ENCODE data around the gene ZNF514. TPM values are rescaled to one million over a fixed set of nuclear protein-coding genes. Genes with fewer than 3 reads are reported as not detected.

The ZNF514 gene
- total RNA-seq, result 6.9 and 10.1 TPM in 2 replicates

DNA sequence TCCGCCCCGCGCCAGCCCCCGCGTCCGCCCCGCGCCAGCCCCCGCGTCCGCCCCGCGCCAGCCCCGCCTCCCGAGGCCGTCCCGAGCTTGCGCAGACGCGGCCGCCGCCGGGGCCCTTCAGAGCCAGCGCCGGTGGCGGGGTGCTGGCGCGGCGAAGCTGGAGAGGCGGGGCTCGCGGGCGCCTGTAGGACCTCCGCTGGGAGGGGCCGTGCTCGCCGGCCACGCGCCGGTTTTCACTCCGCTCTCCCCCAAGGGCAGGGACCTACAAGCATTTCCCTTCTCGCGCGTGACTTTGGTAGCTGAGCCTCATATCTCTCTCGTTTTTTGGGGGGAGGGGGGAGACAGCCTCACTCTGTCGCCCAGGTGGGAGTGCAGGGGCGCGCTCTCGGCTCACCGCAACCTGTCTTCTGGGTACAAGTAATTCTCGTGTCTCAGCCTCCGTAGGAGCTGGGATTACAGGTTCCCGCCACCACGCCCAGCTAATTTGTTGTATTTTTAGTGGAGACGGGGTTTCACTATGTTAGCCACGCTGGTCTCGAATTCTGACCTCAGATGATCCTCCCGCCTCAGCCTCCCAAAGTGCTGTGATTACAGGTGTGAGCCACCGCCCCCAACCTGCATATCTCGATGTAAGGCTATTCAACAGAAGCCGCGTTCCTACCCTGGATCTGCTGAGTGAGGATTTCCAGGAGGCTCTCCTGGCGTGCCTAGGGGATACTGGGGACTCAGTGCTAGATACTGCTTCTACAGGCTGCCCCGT, at the start of gene ZNF514:
Gene ZNF514 (minus strand): TSS at position 159 of the 760 bp plus-strand sequence. CDS start 6,595 bp downstream, outside the sequence.

GRCh38 chr2:95207111-95207961, 47.7 kb upstream of the ZNF514 start, which contains the start of gene ZNF892:
TSS of gene ZNF892 (plus strand) at chr2:95207521. CDS start at chr2:95207816, 295 bp downstream.

DNA sequence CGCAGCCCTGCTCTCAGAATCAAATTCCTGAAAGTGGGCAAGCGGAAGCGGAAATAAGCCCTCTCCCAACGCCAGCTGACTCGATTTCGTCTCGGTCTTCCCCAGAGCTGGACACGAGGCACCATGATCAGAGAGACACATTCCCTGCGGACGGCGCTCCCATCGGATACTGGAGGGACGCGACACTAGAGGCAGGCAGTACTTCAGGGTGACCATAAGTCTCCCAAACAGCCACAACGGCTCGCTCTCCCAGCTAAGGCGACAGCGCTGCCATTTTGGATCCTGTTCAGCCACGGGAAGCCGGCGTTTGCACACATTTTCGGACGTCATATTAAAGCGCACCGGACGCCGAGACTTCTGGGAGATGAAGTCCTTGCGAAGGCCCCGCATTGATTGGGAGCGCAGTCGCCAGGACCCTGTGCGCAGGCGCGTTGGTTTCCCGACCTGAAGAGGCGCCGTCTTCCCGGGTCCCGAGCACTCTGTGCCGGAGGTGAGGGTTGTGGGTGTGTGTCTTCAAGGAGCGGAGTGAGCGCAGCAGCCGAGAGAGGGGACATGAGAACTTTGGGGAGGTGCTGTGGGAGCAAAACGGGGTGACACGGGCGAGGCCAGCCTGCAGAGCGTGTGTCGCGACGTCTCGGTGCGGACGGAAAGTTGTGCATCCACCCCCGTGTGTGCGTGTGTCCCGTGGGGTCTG, 5.9 kb upstream of the ZNF514 start, which contains the start of gene ZNF2:
Gene ZNF2 (plus strand): TSS at position 439 of the 694 bp plus-strand sequence. CDS start 10,418 bp downstream, outside the sequence.

DNA sequence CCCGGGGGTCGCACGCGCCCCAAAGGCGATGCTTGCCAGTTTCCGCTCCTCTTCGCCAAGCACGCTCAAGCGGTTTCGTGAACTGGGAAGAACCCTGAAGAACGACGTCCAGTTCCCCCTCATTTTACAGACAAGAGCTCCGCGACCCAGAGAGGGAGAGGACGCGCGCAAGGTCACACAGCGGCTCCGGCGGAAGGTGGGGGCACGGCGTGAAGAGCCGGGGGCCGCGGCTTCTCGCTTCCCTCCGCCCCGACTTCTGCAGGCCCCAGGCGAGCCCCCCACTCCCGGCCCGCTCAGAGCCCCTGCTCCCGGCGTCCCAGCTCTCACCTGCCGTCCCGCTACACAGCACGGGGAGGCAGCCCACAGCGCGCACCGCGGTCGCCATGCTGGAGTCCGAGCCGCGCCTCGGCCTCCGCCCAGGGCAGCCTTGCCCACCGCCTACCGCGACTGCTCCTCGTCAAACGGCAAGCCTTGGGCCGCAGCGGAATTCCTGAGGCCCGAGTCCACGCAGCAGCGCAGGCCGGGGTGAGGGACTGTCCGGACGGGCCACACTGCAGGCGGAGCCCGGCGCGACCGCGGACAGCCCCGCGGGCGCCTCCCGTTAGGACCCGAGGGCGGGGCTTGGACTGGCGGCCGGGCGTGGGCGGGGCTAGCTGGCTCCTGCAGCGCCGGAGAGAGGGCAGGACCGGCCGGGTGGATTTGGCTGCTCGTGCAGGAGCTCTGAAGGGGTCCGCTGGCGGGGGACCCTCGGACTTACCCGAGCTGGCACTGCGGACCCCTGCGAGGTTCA, 38.0 kb downstream of the ZNF514 start, which contains the start of gene MRPS5:
Gene MRPS5 (minus strand): TSS at position 402 of the 790 bp plus-strand sequence. CDS start 17 bp downstream, at position 385.

Other genes with a start within 250 kb of the ZNF514 start
- gene MAL, start 134.1 kb downstream of the ZNF514 start, total RNA-seq, result not detected in 2 replicates
- gene MRPS5, start 38.0 kb downstream of the ZNF514 start, total RNA-seq, result 57.3 and 78.5 TPM in 2 replicates
- gene ZNF2, start 6.0 kb upstream of the ZNF514 start, total RNA-seq, result 6.7 and 7.6 TPM in 2 replicates
- gene ZNF892, start 47.7 kb upstream of the ZNF514 start, total RNA-seq, result 5.4 and 7.2 TPM in 2 replicates
- under 0.01 and 0.19 TPM in 2 replicates for gene PROM2, start 114.6 kb upstream of the ZNF514 start, total RNA-seq
- 0.18 and 0.47 TPM in 2 replicates for gene KCNIP3, start 137.5 kb upstream of the ZNF514 start, total RNA-seq
- gene FAHD2A, start 242.9 kb upstream of the ZNF514 start, total RNA-seq, result 32.8 and 34.1 TPM in 2 replicates

Data from endothelial cell of coronary artery (primary cell).